ENCODE data around the gene TMC7.
"Not testable (repeated sequence)": the region's sequence is repeated elsewhere in the genome, so short reads cannot be mapped to it uniquely, and the experiment has no call there.

GRCh38 chr16:18996536-18996935, 12.8 kb downstream of the TMC7 start:
- TF ChIP-seq POLR2A (IDR thresholded peaks at IDR 0.05); CTCF (IDR thresholded peaks at IDR 0.05 in 4 of 5, conservative IDR thresholded peaks at IDR 0.05 in 1 of 5): not testable (repeated sequence)
